SK-N-MC (cell line): ENCODE data around the gene ADCK1.

Source experiments
- EZH2 ChIP-seq: fragments of 200-600 bp; sonication (generic); IDR thresholded peaks from one replicate; pipeline ENCODE4 v1.6.1; 2017; ENCODE audit warnings: antibody characterized with exemption
- FOXP2 ChIP-seq: optimal IDR thresholded peaks from 2 replicates; pipeline ENCODE3; 2011; ENCODE audit warnings: mild to moderate bottlenecking, moderate library complexity; ENCODE audit not compliant: insufficient read depth; ENCODE audit errors: extremely low read length, control extremely low read depth
- POLR2AphosphoS5 ChIP-seq: IDR thresholded peaks from 2 replicates; pipeline ENCODE4 v1.6.1; 2012; ENCODE audit warnings: mild to moderate bottlenecking, low read depth, low read length, borderline replicate concordance

DNA sequence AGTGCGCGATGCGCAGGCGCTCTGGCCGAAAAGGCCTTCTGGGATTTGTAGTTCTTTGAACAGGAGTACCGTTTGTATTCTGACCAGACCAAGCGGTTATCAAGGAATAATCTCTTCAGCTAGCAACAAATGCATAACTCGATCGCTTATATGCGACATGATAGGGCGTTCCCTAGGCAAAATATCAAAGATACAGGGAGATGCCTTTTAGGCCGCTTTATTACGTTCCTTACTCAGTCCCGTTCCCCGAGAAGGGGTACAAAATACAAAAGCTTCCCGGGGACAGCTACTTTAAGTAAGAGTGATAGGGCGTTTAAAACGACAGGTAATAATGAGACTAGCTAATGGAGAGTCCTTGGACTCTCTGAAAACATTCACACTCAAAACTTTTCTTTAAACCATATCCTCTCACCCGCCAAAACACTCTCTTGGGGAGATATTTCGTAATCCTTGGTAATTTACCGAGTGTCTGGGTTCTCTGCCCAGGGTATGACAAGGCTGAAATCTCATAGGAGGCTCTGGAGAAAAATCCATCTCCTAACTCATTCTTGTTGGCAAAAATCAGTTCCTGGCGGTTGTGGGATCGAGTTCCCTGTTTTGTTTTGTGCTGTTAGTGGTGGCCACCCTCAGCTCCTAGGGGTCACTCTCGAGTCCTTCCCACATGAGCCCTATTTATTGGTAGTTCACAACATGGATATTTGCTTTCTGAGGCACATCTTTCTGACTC is 38.5 kb upstream of the ADCK1 start:
- TF ChIP-seq POLR2AphosphoS5, result peak; percentile 15
- no peak for TF ChIP-seq FOXP2
- TF ChIP-seq EZH2, result no peak
